GM12878 (cell line): ENCODE data around the gene SBF2.

ENCODE experiments used
- ATF7 ChIP-seq: fragments of 450-650 bp; IDR thresholded peaks from 2 replicates; pipeline ENCODE4 v1.6.1; 2016; ENCODE audit warnings: low read depth, mild to moderate bottlenecking
- CEBPB ChIP-seq, 2 experiments: fragments of 150-350 bp in 1 of 2; IDR thresholded peaks; 2 replicates each; pipeline ENCODE4 v1.6.1; 2012 to 2014; ENCODE audit warnings: low read depth in 2 of 2, low read length in 2 of 2, borderline replicate concordance in 1 of 2, inconsistent platforms in 1 of 2
- CTCF ChIP-seq, 3 experiments: IDR thresholded peaks in 2 of 3; conservative IDR thresholded peaks in 1 of 3; 2 replicates each; pipeline ENCODE4 v1.5.1; 2011; ENCODE audit warnings: low read depth in 3 of 3, low read length in 3 of 3, mild to moderate bottlenecking in 3 of 3, control low read depth in 2 of 3, moderate library complexity in 2 of 3, inconsistent platforms in 1 of 3, mixed read lengths in 1 of 3; ENCODE audit not compliant: control insufficient read depth in 2 of 3, insufficient read depth in 1 of 3; ENCODE audit errors: extremely low read depth in 1 of 3
- NFYA ChIP-seq: IDR thresholded peaks from 2 replicates; pipeline ENCODE4 v1.6.1; 2011; ENCODE audit warnings: low read depth, mild to moderate bottlenecking, low read length, improper control_type of control experiment, borderline replicate concordance
- POLR2A ChIP-seq: IDR thresholded peaks from 2 replicates; pipeline ENCODE4 v1.6.1; 2011; ENCODE audit warnings: low read depth, mild to moderate bottlenecking, low read length
- RFX5 ChIP-seq: IDR thresholded peaks from 2 replicates; pipeline ENCODE4 v1.6.1; 2011; ENCODE audit warnings: low read depth, low read length, improper control_type of control experiment
- SUZ12 ChIP-seq: fragments of 200-600 bp; sonication (generic); IDR thresholded peaks from one replicate; pipeline ENCODE4 v1.6.1; 2018; ENCODE audit warnings: antibody characterized with exemption, mild to moderate bottlenecking; ENCODE audit not compliant: unreplicated experiment
- ZBTB40 ChIP-seq: fragments of 450-650 bp; IDR thresholded peaks from 2 replicates; pipeline ENCODE4 v1.6.1; 2016; ENCODE audit warnings: mild to moderate bottlenecking, moderate library complexity, borderline replicate concordance

- TF ChIP-seq POLR2A = no peak
- TF ChIP-seq ATF7 = no peak
- TF ChIP-seq CTCF (IDR thresholded peaks at IDR 0.05 in 2 of 3, conservative IDR thresholded peaks at IDR 0.05 in 1 of 3; ENCODE audit: control insufficient read depth in 2 of 3, extremely low read depth in 1 of 3, insufficient read depth in 1 of 3, low read depth in 3 of 3, low read length in 3 of 3) = no peak
- TF ChIP-seq RFX5 = no peak
- TF ChIP-seq ZBTB40 = no peak
- no peak for TF ChIP-seq CEBPB (IDR thresholded peaks at IDR 0.05; ENCODE audit: borderline replicate concordance in 1 of 2, low read depth in 2 of 2, low read length in 2 of 2)
- no peak for TF ChIP-seq NFYA
- TF ChIP-seq SUZ12 = no peak
Observed at GRCh38 chr11:10041332-10041731, 252.7 kb downstream of the SBF2 start.
